Measurements from ENCODE around the gene SMCO4. TPM values are rescaled to one million over a fixed set of nuclear protein-coding genes. Genes with fewer than 3 reads are reported as not detected.

Gene SMCO4
- total RNA-seq, 1 donor from 2014 or later, result 48.1 TPM

DNA sequence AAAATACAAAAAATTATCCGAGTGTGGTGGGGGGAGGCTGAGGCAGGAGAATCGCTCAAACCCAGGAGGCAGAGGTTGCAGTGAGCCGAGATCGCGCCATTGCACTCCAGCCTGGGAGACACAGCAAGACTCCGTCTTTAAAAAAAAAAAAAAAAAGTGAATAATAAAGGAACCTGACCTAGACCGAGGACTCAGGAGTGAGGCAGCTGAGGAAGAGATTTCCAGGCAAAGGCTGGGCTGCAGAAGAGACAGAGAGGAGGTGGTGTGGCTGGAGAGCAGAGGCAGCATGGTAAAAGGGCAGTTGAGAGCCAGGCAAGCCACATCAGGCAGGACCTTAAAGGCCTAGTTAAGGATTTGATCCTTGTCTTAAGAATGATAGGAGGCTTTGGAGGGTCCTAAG lies 28.4 kb upstream of the SMCO4 start:
- no peak overlapping the region for H3K4me3 ChIP-seq (ENCODE audit: low read depth, low read length)
- no peak for DNase-seq (ENCODE audit: low read depth)
- TF ChIP-seq, protein P1, sequence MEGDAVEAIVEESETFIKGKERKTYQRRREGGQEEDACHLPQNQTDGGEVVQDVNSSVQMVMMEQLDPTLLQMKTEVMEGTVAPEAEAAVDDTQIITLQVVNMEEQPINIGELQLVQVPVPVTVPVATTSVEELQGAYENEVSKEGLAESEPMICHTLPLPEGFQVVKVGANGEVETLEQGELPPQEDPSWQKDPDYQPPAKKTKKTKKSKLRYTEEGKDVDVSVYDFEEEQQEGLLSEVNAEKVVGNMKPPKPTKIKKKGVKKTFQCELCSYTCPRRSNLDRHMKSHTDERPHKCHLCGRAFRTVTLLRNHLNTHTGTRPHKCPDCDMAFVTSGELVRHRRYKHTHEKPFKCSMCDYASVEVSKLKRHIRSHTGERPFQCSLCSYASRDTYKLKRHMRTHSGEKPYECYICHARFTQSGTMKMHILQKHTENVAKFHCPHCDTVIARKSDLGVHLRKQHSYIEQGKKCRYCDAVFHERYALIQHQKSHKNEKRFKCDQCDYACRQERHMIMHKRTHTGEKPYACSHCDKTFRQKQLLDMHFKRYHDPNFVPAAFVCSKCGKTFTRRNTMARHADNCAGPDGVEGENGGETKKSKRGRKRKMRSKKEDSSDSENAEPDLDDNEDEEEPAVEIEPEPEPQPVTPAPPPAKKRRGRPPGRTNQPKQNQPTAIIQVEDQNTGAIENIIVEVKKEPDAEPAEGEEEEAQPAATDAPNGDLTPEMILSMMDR (conservative IDR thresholded peaks at IDR 0.05; ENCODE audit: low read depth, low read length), result no peak

DNA sequence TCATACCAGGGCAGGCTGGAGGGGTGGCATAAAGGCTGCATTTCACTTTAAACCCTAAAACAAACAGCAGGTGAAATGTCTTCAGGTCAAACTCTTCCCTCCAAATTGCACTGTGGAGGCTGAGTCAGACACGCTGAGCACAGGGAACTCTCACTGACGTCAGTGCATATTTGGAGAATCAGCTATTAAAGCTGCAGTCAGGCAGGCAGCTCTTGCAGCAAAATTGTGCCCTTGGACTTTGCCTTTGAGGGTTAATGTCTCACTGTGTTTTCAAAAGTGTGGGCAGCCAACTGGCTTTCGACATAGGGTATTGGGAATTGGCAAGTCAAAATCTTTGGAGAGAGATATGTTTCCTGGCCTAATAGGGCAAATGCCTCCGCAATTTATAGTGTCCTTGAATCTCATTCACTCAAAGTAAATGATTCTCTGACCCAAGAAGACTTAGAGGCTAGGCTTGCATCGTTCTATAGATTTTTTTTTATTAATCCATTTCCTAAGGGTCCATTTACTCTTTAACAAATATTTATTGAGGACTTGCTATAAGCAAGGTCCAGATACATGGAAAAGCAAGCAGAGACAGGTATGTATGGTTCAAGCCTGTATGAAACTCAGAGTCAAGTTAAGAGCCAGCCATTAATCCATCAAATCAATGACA lies 27.7 kb upstream of the SMCO4 start:
- TF ChIP-seq, protein P1 (conservative IDR thresholded peaks at IDR 0.05; ENCODE audit: low read depth, low read length), result no peak
- peak; percentile 47 for DNase-seq (ENCODE audit: low read depth)
- H3K4me3 ChIP-seq (ENCODE audit: low read depth, low read length), result no peak overlapping the region

DNA sequence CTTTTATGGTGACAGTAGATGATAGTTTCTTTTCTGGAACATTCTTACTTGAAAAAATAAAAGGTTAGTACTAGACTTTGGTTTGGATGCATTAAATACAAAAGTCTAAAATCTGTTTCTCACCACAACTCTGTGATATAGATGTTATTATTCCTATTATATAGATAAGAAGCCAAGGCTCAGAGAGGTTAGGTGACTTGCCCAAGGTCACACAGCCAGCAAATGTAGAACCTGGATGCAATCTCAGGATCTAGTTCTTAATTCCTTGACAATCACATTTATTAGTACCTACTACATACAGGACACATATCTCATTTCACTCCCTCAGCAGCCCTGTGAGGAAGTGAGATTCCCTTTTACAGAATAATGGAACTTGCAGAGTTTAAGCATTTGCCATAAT lies 26.3 kb upstream of the SMCO4 start:
- TF ChIP-seq, protein P1 (conservative IDR thresholded peaks at IDR 0.05; ENCODE audit: low read depth, low read length), result no peak
- no peak overlapping the region for H3K4me3 ChIP-seq (ENCODE audit: low read depth, low read length)
- no peak for DNase-seq (ENCODE audit: low read depth)

DNA sequence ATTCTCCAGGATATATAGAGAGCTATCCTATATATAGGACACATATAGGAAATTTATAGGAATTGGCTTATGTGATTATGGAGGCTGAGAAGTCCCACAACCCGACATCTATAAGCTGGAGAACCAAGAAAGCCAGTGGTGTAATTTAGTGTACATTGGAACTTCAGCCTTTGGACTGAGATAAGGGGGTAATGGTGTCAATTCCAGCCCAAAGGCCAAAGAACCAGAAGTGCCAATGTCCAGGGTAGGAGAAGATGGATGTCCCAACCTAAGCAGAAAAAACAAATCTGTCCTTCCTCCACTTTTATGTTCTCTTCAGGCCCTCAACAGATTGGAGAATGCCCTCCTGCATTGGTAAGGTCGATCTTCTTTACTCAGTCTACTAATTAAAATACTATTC lies 25.5 kb upstream of the SMCO4 start:
- no peak overlapping the region for H3K4me3 ChIP-seq (ENCODE audit: low read depth, low read length)
- TF ChIP-seq, protein P1 (conservative IDR thresholded peaks at IDR 0.05; ENCODE audit: low read depth, low read length), result no peak
- DNase-seq (ENCODE audit: low read depth), result no peak

DNA sequence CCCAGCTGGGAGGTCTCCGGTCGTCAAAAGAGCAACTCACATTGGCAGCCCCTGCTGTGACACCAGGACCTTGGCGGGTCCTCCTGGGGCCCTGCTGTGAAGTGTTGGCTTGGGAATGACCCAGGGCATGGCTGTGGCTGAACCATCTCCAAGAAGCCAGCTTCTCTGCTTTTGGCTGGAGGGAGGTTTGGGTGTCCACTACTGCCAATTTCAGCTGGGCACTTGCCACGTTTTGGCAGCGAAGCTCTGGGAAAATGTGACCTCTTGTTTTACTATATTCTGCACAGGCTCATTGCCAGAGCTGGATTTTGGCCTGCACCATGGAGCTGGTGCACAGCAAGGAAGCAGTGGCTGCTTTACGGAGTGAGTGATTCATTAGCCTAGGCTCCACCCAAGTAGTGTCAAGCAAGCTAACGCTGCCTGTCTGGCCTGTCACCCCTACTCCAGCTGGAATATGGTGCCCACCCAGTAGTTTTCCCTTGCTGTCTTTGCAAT lies 24.3 kb upstream of the SMCO4 start:
- H3K4me3 ChIP-seq (ENCODE audit: low read depth, low read length), result no peak overlapping the region
- DNase-seq (ENCODE audit: low read depth), result no peak
- TF ChIP-seq, protein P1 (conservative IDR thresholded peaks at IDR 0.05; ENCODE audit: low read depth, low read length), result no peak

DNA sequence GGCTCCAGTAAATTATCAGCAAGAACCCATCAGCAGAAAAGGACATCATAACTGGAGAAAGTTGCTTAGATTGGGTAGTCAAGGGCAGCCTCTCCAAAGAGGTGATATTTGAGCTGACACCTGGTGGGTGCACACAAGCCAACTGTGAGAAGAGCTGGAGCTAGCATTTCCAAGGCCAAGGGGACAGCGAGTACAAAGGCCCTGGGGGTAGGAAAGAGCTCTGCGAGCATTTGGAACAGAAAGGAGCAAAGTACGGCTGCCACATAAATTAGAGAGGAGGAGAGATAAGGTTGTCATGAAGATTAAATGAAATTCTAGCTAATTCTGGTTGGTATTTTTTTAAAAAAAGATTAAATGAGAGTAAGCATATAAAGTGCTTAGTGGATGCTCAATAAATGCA lies 21.7 kb upstream of the SMCO4 start:
- no peak overlapping the region for H3K4me3 ChIP-seq (ENCODE audit: low read depth, low read length)
- TF ChIP-seq, protein P1 (conservative IDR thresholded peaks at IDR 0.05; ENCODE audit: low read depth, low read length), result no peak
- no peak for DNase-seq (ENCODE audit: low read depth)

DNA sequence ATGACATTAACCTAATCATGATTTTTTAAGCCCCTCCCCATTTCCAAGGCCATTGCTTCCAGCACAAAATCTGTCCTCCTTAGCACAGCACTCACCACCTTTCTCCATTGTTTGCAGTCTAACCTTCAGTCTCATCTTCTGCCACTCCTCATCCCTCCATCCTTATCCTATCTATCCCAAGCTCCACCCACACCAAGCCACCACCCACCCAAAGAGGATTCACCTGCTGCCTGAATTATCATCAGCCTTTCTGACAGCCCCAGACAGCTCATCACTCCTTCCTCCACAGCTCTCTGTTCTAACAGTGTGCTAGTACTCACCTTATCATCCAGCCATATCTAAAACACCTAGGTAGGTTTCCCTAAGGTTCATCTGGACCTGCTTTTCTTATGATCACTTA lies 20.7 kb upstream of the SMCO4 start:
- TF ChIP-seq, protein P1 (conservative IDR thresholded peaks at IDR 0.05; ENCODE audit: low read depth, low read length), result no peak
- no peak overlapping the region for H3K4me3 ChIP-seq (ENCODE audit: low read depth, low read length)
- DNase-seq (ENCODE audit: low read depth), result no peak

All from epithelial cell of proximal tubule (primary cell).